GM12878 (cell line): ENCODE results near the gene PCSK5. TPM values are rescaled to one million over a fixed set of nuclear protein-coding genes. Genes with fewer than 3 reads are reported as not detected.

Experiments used
- ATAC-seq: fragments of 200-7000 bp; cut with Tn5 transposase; 3 replicates; pipeline ENCODE4 v1.9.1; 2020; ENCODE audit warnings: mild to moderate bottlenecking, moderate library complexity
- BruUV-seq: library from RNA; stranded (reverse); fragments of 400-500 nt; replicated peaks from 2 replicates; lab custom pipeline; 2021; lab: Mats Ljungman, UMichigan
- CTCF ChIA-PET: fragments of 300-600 bp; sonication (Branson Sonifier 250); formaldehyde crosslinking; extraction: SDS; loops from one replicate; lab custom pipeline; 2021; ENCODE audit warnings: inconsistent platforms; lab: Yijun Ruan, JAX
- POLR2A ChIA-PET: fragments of 350-600 bp; formaldehyde crosslinking; extraction: SDS; loops from one replicate; lab custom pipeline; 2021; ENCODE audit warnings: inconsistent platforms; lab: Charles Lee
- RAD21 ChIA-PET: fragments of 300-600 bp; sonication (Branson Sonifier 250); formaldehyde crosslinking; loops from one replicate; lab custom pipeline; 2023; ENCODE audit warnings: antibody characterized with exemption; ENCODE audit not compliant: unreplicated experiment; lab: Charles Lee
- SMC1A ChIA-PET: fragments of 300-600 bp; sonication (Branson Sonifier 250); formaldehyde crosslinking; loops from one replicate; lab custom pipeline; 2023; ENCODE audit not compliant: unreplicated experiment, uncharacterized antibody; lab: Charles Lee
- DNase-seq: peaks from one replicate; pipeline ENCODE4 v3.0.0-alpha.2; 2011; ENCODE audit warnings: low read depth, low spot score
- FAIRE-seq: peaks from 3 replicates; lab custom pipeline; 2011; peaks lifted over from hg19 to GRCh38; lab: Jason Lieb, UNC
- H2AFZ ChIP-seq: 2 replicates; pipeline ENCODE4 v1.6.0; 2011; ENCODE audit warnings: low read depth, low read length, control low read depth; ENCODE audit not compliant: control insufficient read depth
- H3K27ac ChIP-seq: 2 replicates; pipeline ENCODE4 v1.5.1; 2011; ENCODE audit warnings: control low read depth; ENCODE audit not compliant: control insufficient read depth, insufficient read depth
- H3K27me3 ChIP-seq, 2 experiments: replicated peaks in 1 of 2; 2 replicates each; pipeline versions ENCODE4 v1.6.0 to v1.6.1; 2011; ENCODE audit warnings: low read length in 1 of 2; ENCODE audit not compliant: control insufficient read depth in 2 of 2, insufficient read depth in 2 of 2
- H3K36me3 ChIP-seq, 2 experiments: 2 replicates each; pipeline ENCODE4 v1.5.1; 2011; ENCODE audit warnings: low read length in 1 of 2; ENCODE audit not compliant: control insufficient read depth in 2 of 2, insufficient read depth in 2 of 2
- H3K4me1 ChIP-seq: 2 replicates; pipeline ENCODE4 v1.6.1; 2011; ENCODE audit warnings: mild to moderate bottlenecking, low read length, moderate library complexity, mixed read lengths; ENCODE audit not compliant: control insufficient read depth, insufficient read depth
- H3K4me2 ChIP-seq: 2 replicates; pipeline ENCODE4 v1.6.0; 2011; ENCODE audit warnings: control low read depth; ENCODE audit not compliant: control insufficient read depth, insufficient read depth
- H3K4me3 ChIP-seq: fragments of 200-600 bp; sonication (generic); 2 replicates; pipeline ENCODE4 v1.5.1; 2016
- H3K79me2 ChIP-seq: 2 replicates; pipeline ENCODE4 v1.6.0; 2011; ENCODE audit warnings: low read length; ENCODE audit not compliant: control insufficient read depth, insufficient read depth
- H3K9ac ChIP-seq: 2 replicates; pipeline ENCODE4 v1.8.0; 2011; ENCODE audit warnings: low read length, control low read depth, mixed read lengths; ENCODE audit not compliant: control insufficient read depth, insufficient read depth
- H3K9me3 ChIP-seq: replicated peaks from 3 replicates; pipeline ENCODE4 v1.5.1; 2011; ENCODE audit warnings: mild to moderate bottlenecking, low read length; ENCODE audit not compliant: control insufficient read depth, insufficient read depth
- H4K20me1 ChIP-seq: 2 replicates; pipeline ENCODE4 v1.6.0; 2011; ENCODE audit not compliant: control insufficient read depth, insufficient read depth
- MTA3 ChIP-seq: IDR thresholded peaks from 2 replicates; pipeline ENCODE4 v1.6.1; 2012; ENCODE audit warnings: low read length, inconsistent platforms, borderline replicate concordance
- RUNX3 ChIP-seq: IDR thresholded peaks from 2 replicates; pipeline ENCODE4 v1.6.1; 2012; ENCODE audit warnings: low read length, inconsistent platforms
- WGBS: methylation state at CpG from one replicate; pipeline ENCODE4 v1.1.6; 2016; ENCODE audit warnings: low lambda C conversion rate; ENCODE audit not compliant: insufficient replicate concordance, insufficient coverage; ENCODE audit errors: missing lambda C conversion rate; 5-methylcytosine and 5-hydroxymethylcytosine counted together
- in situ Hi-C: fragments of 300-500 bp; cut with MboI; formaldehyde crosslinking; loops from 9 replicates; pipeline ENCODE4 v1.14.3; 2018; ENCODE audit warnings: mixed read lengths
- intact Hi-C: fragments of 100-400 bp; cut with micrococcal nuclease; formaldehyde crosslinking; loops from one replicate; pipeline ENCODE4 v1.14.2; 2022; ENCODE audit not compliant: unreplicated experiment
- polyA plus RNA-seq, 11 experiments: library from polyadenylated mRNA; depleted of rRNA in 4 of 11; unstranded in 6 of 11; stranded (reverse) in 5 of 11; fragments of >200 nt; fragmentation: Nextera tagmentation in 4 of 11; fragmentation: Illumina TruSeq in 1 of 11; extraction: Ambion mirVana in 4 of 11; extraction: Trizol in 1 of 11; gene quantifications; 1 replicate in 1 of 11; 2 replicates in 10 of 11; pipeline versions ENCODE4 v1.2.1 to v1.2.3, GENCODE V29; 2011 to 2016; ENCODE audit warnings: inconsistent platforms in 2 of 11, missing spikeins in 2 of 11, low read depth in 1 of 11
- total RNA-seq, 4 experiments: library from RNA; depleted of rRNA in 3 of 4; stranded (reverse); fragments of >200 nt in 3 of 4; fragmentation: Illumina TruSeq in 1 of 4; extraction: Trizol in 1 of 4; gene quantifications; 2 replicates each; pipeline versions ENCODE4 v1.2.1 to v1.2.3, GENCODE V29; 2013 to 2021
- TF ChIP-seq, protein P1 (sequence below): IDR thresholded peaks from 2 replicates; pipeline ENCODE4 v1.6.1; 2012; ENCODE audit warnings: low read depth, low read length, improper control_type of control experiment
- TF ChIP-seq, protein P2 (sequence below): IDR thresholded peaks from 2 replicates; pipeline ENCODE4 v1.6.1; 2011; ENCODE audit warnings: borderline replicate concordance, low read depth, mild to moderate bottlenecking, moderate library complexity, low read length; ENCODE audit not compliant: insufficient read depth, poor library complexity, severe bottlenecking
- TF ChIP-seq, protein P3 (sequence below): IDR thresholded peaks from 2 replicates; pipeline ENCODE4 v1.6.1; 2012; ENCODE audit warnings: mild to moderate bottlenecking, low read depth, low read length

The PCSK5 gene
- total and polyA plus RNA-seq, 10 of the 15 experiments (the other 5 are each of a cell fraction or from before 2014, with no cell fraction given): 0.01 to 0.13 (median 0.04) TPM; not detected in 3

DNA sequence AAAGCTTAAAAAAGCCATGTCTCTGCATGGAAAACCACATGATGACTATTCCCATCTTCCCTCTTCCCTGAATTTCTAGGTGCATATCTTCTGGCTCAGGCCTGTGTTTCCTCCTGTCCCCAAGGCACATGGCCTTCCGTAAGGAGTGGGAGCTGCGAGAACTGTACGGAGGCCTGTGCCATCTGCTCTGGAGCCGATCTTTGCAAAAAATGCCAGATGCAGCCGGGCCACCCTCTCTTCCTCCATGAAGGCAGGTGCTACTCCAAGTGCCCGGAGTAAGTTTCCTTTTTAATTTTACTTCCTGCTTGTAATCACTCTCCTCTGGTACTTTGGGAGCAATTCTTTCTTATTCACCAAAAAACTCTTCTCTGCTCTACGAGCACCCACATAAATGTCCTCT is 420.1 kb downstream of the PCSK5 start:
- ChIA-PET CTCF (no interaction called here), RAD21 (no interaction called here), POLR2A (no interaction called here), SMC1A (no interaction called here)
- no peaks in the 10 kb centered on the region for H3K4me1 ChIP-seq
- in situ Hi-C loops: no loop called here
- H3K4me3 ChIP-seq: no peak overlapping the region
- no peak overlapping the region for H3K4me2 ChIP-seq
- H3K27ac ChIP-seq: no peak overlapping the region
- no peaks in the 10 kb centered on the region for H3K79me2 ChIP-seq
- no peaks in the 10 kb centered on the region for H3K36me3 ChIP-seq
- intact Hi-C loops: no loop called here
- H4K20me1 ChIP-seq: no peaks in the 10 kb centered on the region
- FAIRE-seq (no peak), ATAC-seq (no peak), DNase-seq (no peak)
- H2AFZ ChIP-seq: no peak overlapping the region
- no peaks in the 10 kb centered on the region for H3K9me3 ChIP-seq
- no TSS peak for BruUV-seq
- 49% methylated on average over 7 of the region's 7 CpGs for WGBS
- peaks cover 0 to 2% of the 10 kb centered on the region in 2 experiments; a peak in 2 of 4 replicates for H3K27me3 ChIP-seq
- TF ChIP-seq, protein P1, sequence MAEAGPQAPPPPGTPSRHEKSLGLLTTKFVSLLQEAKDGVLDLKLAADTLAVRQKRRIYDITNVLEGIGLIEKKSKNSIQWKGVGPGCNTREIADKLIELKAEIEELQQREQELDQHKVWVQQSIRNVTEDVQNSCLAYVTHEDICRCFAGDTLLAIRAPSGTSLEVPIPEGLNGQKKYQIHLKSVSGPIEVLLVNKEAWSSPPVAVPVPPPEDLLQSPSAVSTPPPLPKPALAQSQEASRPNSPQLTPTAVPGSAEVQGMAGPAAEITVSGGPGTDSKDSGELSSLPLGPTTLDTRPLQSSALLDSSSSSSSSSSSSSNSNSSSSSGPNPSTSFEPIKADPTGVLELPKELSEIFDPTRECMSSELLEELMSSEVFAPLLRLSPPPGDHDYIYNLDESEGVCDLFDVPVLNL: no peak
- TF ChIP-seq MTA3 (no peak), RUNX3 (no peak)
- TF ChIP-seq, protein P2, sequence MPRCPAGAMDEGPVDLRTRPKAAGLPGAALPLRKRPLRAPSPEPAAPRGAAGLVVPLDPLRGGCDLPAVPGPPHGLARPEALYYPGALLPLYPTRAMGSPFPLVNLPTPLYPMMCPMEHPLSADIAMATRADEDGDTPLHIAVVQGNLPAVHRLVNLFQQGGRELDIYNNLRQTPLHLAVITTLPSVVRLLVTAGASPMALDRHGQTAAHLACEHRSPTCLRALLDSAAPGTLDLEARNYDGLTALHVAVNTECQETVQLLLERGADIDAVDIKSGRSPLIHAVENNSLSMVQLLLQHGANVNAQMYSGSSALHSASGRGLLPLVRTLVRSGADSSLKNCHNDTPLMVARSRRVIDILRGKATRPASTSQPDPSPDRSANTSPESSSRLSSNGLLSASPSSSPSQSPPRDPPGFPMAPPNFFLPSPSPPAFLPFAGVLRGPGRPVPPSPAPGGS: no peak
- TF ChIP-seq, protein P3, sequence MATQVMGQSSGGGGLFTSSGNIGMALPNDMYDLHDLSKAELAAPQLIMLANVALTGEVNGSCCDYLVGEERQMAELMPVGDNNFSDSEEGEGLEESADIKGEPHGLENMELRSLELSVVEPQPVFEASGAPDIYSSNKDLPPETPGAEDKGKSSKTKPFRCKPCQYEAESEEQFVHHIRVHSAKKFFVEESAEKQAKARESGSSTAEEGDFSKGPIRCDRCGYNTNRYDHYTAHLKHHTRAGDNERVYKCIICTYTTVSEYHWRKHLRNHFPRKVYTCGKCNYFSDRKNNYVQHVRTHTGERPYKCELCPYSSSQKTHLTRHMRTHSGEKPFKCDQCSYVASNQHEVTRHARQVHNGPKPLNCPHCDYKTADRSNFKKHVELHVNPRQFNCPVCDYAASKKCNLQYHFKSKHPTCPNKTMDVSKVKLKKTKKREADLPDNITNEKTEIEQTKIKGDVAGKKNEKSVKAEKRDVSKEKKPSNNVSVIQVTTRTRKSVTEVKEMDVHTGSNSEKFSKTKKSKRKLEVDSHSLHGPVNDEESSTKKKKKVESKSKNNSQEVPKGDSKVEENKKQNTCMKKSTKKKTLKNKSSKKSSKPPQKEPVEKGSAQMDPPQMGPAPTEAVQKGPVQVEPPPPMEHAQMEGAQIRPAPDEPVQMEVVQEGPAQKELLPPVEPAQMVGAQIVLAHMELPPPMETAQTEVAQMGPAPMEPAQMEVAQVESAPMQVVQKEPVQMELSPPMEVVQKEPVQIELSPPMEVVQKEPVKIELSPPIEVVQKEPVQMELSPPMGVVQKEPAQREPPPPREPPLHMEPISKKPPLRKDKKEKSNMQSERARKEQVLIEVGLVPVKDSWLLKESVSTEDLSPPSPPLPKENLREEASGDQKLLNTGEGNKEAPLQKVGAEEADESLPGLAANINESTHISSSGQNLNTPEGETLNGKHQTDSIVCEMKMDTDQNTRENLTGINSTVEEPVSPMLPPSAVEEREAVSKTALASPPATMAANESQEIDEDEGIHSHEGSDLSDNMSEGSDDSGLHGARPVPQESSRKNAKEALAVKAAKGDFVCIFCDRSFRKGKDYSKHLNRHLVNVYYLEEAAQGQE: no peak
- H3K9ac ChIP-seq: no peak overlapping the region
